MM.1S (cell line): ENCODE measurements around the gene CD7.

Experiments
- DNase-seq: peaks from one replicate; pipeline ENCODE4 v3.0.0-alpha.2; 2015
- H2AFZ ChIP-seq: fragments of 300-600 bp; sonication (generic); 2 replicates; pipeline ENCODE4 v1.6.0; 2016; ENCODE audit warnings: antibody characterized with exemption, low read length
- H3F3A ChIP-seq: fragments of 300-600 bp; sonication (generic); 2 replicates; pipeline ENCODE4 v1.6.1; 2016; ENCODE audit warnings: mild to moderate bottlenecking, antibody characterized with exemption, low read length, moderate library complexity, mixed read lengths; ENCODE audit not compliant: insufficient read depth
- H3K27ac ChIP-seq: fragments of 300-600 bp; sonication (generic); 2 replicates; pipeline ENCODE4 v1.5.1; 2016; ENCODE audit warnings: mild to moderate bottlenecking, low read length
- H3K27me3 ChIP-seq: fragments of 300-600 bp; sonication (generic); replicated peaks from 2 replicates; pipeline ENCODE4 v1.6.0; 2016; ENCODE audit warnings: low read length; ENCODE audit not compliant: insufficient read depth
- H3K36me3 ChIP-seq: fragments of 300-600 bp; sonication (generic); replicated peaks from 2 replicates; pipeline ENCODE4 v1.6.1; 2016; ENCODE audit warnings: mild to moderate bottlenecking, low read length, mixed read lengths; ENCODE audit not compliant: insufficient read depth
- H3K4me1 ChIP-seq: fragments of 300-600 bp; sonication (generic); 2 replicates; pipeline ENCODE4 v1.6.1; 2016; ENCODE audit warnings: low read length, mixed read lengths
- H3K4me2 ChIP-seq: fragments of 300-600 bp; sonication (generic); 2 replicates; pipeline ENCODE4 v1.6.0; 2016; ENCODE audit warnings: low read depth, low read length
- H3K4me3 ChIP-seq: fragments of 300-600 bp; sonication (generic); 2 replicates; pipeline ENCODE4 v1.5.1; 2016; ENCODE audit warnings: low read length, mixed read lengths
- H3K79me2 ChIP-seq: fragments of 300-600 bp; sonication (generic); 2 replicates; pipeline ENCODE4 v1.6.1; 2016; ENCODE audit warnings: mixed run types, low read length, mixed read lengths
- H3K9ac ChIP-seq: fragments of 300-600 bp; sonication (generic); 2 replicates; pipeline ENCODE4 v1.6.1; 2016; ENCODE audit warnings: low read length, mixed read lengths
- H3K9me2 ChIP-seq: fragments of 300-600 bp; sonication (generic); replicated peaks from 2 replicates; pipeline ENCODE4 v1.6.1; 2016; ENCODE audit warnings: mild to moderate bottlenecking, low read length, mixed read lengths; ENCODE audit not compliant: insufficient read depth
- H3K9me3 ChIP-seq: fragments of 300-600 bp; sonication (generic); replicated peaks from 2 replicates; pipeline ENCODE4 v1.6.1; 2016; ENCODE audit warnings: mild to moderate bottlenecking, low read length, mixed read lengths; ENCODE audit not compliant: insufficient read depth
- H4K20me1 ChIP-seq: fragments of 300-600 bp; sonication (generic); 2 replicates; pipeline ENCODE4 v1.6.1; 2016; ENCODE audit warnings: mild to moderate bottlenecking, low read length, moderate library complexity, mixed read lengths; ENCODE audit not compliant: insufficient read depth
- EZH2 ChIP-seq: fragments of 300-600 bp; sonication (generic); optimal IDR thresholded peaks from 2 replicates; pipeline ENCODE3; 2017; ENCODE audit warnings: low read depth, mild to moderate bottlenecking, antibody characterized with exemption, low read length, mixed read lengths
- EZH2phosphoT487 ChIP-seq: fragments of 300-600 bp; sonication (generic); IDR thresholded peaks from 2 replicates; pipeline ENCODE4 v1.6.1; 2018; ENCODE audit warnings: antibody characterized with exemption, low read length
- TF ChIP-seq, protein P1 (sequence below): fragments of 300-600 bp; sonication (generic); IDR thresholded peaks from 2 replicates; pipeline ENCODE4 v1.5.1; 2016; ENCODE audit warnings: antibody characterized with exemption, low read length, mixed read lengths

Gene CD7

GRCh38 chr17:82298538-82299421 lies 18.6 kb downstream of the CD7 start:
- H3K27ac ChIP-seq, result peak overlapping the region; percentile 87

DNA sequence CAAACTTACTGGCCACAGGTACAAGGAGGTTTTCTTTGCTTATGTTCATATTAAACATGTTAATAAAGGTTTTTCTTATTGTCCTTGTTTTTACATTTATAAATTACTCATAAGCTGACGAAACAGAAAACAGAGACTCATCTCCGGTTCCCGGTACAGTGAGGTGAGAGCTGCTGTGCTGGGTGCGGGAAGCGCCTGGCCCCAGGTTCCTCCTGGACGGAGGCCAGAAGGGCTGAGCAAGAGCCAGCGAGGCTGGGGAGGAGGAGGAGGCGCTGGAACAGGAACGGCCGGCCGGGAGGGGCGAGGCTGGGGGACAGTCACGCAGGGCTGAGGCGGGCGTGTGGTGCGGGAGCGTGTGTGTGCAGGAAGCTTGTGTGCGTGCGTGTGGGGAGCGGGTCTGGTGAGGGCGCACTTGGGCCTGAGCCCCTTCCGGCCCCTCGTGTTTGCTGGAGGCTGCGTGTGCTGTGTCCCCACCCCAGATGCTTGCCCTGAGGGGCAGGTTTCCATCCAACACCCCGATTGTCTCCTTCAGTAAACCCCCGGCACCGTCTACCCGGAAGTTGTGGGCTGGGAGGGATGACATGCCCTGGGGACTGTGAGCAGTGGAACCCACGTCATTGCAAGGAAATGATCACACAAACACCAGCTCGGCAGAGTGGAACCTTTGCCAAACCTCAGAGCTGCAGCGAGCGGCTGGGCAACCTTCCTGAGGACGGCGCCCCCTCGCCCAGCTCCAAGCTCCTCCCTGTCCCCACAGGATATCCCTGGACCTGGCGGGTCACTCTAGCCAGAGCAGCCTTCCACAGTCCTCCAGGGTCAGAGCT lies 19.5 kb downstream of the CD7 start:
- no peak for TF ChIP-seq EZH2
- no peak for TF ChIP-seq EZH2phosphoT487
- TF ChIP-seq, protein P1, sequence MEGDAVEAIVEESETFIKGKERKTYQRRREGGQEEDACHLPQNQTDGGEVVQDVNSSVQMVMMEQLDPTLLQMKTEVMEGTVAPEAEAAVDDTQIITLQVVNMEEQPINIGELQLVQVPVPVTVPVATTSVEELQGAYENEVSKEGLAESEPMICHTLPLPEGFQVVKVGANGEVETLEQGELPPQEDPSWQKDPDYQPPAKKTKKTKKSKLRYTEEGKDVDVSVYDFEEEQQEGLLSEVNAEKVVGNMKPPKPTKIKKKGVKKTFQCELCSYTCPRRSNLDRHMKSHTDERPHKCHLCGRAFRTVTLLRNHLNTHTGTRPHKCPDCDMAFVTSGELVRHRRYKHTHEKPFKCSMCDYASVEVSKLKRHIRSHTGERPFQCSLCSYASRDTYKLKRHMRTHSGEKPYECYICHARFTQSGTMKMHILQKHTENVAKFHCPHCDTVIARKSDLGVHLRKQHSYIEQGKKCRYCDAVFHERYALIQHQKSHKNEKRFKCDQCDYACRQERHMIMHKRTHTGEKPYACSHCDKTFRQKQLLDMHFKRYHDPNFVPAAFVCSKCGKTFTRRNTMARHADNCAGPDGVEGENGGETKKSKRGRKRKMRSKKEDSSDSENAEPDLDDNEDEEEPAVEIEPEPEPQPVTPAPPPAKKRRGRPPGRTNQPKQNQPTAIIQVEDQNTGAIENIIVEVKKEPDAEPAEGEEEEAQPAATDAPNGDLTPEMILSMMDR, result no peak
- peaks cover 23% of the 10 kb centered on the region for H3K4me1 ChIP-seq
- peak overlapping the region; percentile 87 for H3K27ac ChIP-seq
- peaks cover 42% of the 10 kb centered on the region for H3F3A ChIP-seq
- H4K20me1 ChIP-seq, result no peaks in the 10 kb centered on the region
- no peaks in the 10 kb centered on the region for H3K9me3 ChIP-seq
- DNase-seq, result peak; percentile 77
- peak overlapping the region; percentile 98 for H3K9ac ChIP-seq
- no peaks in the 10 kb centered on the region for H3K27me3 ChIP-seq
- peak overlapping the region; percentile 68 for H2AFZ ChIP-seq
- H3K4me3 ChIP-seq, result peak overlapping the region; percentile 75
- no peaks in the 10 kb centered on the region for H3K9me2 ChIP-seq
- peak overlapping the region; percentile 94 for H3K4me2 ChIP-seq
- no peaks in the 10 kb centered on the region for H3K79me2 ChIP-seq
- H3K36me3 ChIP-seq, result no peaks in the 10 kb centered on the region

More at GRCh38 chr17:82298538-82299421, 18.6 kb downstream of the CD7 start:
- H3K79me2 ChIP-seq, result no peaks in the 10 kb centered on the region
- H3K27me3 ChIP-seq, result no peaks in the 10 kb centered on the region
- no peaks in the 10 kb centered on the region for H4K20me1 ChIP-seq
- peak overlapping the region; percentile 98 for H3K9ac ChIP-seq
- peak overlapping the region; percentile 94 for H3K4me2 ChIP-seq
- H3F3A ChIP-seq, result peaks cover 42% of the 10 kb centered on the region
- TF ChIP-seq, protein P1, result no peak
- no peak for TF ChIP-seq EZH2
- peak overlapping the region; percentile 75 for H3K4me3 ChIP-seq
- no peaks in the 10 kb centered on the region for H3K36me3 ChIP-seq
- peak overlapping the region; percentile 68; the same call in 1 of the 2 replicates for H2AFZ ChIP-seq
- no peak for DNase-seq
- H3K4me1 ChIP-seq, result peaks cover 23% of the 10 kb centered on the region
- no peaks in the 10 kb centered on the region for H3K9me3 ChIP-seq
- H3K9me2 ChIP-seq, result no peaks in the 10 kb centered on the region

DNA sequence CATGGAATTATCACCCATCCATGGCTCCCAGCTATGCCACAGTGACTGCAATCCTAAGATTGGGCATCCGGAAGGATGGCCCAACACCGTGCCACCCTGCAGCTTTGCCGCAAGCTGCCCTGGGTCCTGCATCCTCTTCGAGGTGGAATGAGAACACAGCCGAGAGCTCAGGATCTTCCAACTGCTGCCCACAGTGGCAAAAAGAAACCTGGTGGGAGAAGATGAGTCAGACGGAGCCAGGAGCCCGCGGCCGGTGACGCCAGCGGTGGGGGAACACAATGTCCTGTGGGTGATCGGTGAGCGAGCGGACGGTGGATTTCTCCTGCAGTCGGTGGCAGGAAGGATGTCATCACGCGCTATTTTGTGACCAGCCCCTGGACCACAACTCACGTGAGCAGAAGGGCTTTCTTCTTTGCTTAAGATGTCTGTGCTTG lies 20.1 kb downstream of the CD7 start:
- peak overlapping the region; percentile 94 for H3K4me2 ChIP-seq
- peak overlapping the region; percentile 87 for H3K27ac ChIP-seq
- TF ChIP-seq, protein P1, result no peak
- TF ChIP-seq EZH2phosphoT487 (no peak), EZH2 (no peak)

More for the DNA sequence above, 20.1 kb downstream of the CD7 start:
- H3K4me1 ChIP-seq, result peaks cover 23% of the 10 kb centered on the region
- peak; percentile 77 for DNase-seq
- no peaks in the 10 kb centered on the region for H3K27me3 ChIP-seq
- peak overlapping the region; percentile 98 for H3K9ac ChIP-seq
- no peaks in the 10 kb centered on the region for H4K20me1 ChIP-seq
- H3K36me3 ChIP-seq, result no peaks in the 10 kb centered on the region
- H3K79me2 ChIP-seq, result no peaks in the 10 kb centered on the region
- H3K4me3 ChIP-seq, result peak overlapping the region; percentile 75
- H2AFZ ChIP-seq, result peak overlapping the region; percentile 68
- H3K9me3 ChIP-seq, result no peaks in the 10 kb centered on the region
- H3F3A ChIP-seq, result peaks cover 42% of the 10 kb centered on the region
- H3K9me2 ChIP-seq, result no peaks in the 10 kb centered on the region
